ENCODE measurements around the gene PLOD2.

The PLOD2 gene

GRCh38 chr3:146142757-146143156 is 18.2 kb downstream of the PLOD2 start:
- H3K4me3 ChIP-seq (ENCODE audit: low read depth, low read length) = no peak overlapping the region
- no peak for TF ChIP-seq CTCF (IDR thresholded peaks at IDR 0.05; ENCODE audit: low read depth, low read length)

- no peak for TF ChIP-seq CTCF (IDR thresholded peaks at IDR 0.05; ENCODE audit: low read depth, low read length)
- H3K4me3 ChIP-seq (ENCODE audit: low read depth, low read length) = no peak overlapping the region
Measured at GRCh38 chr3:146139586-146140110, 21.3 kb downstream of the PLOD2 start.

- H3K4me3 ChIP-seq (ENCODE audit: low read depth, low read length) = no peak overlapping the region
- no peak for TF ChIP-seq CTCF (IDR thresholded peaks at IDR 0.05; ENCODE audit: low read depth, low read length)
Measured at GRCh38 chr3:146138902-146139301, 22.1 kb downstream of the PLOD2 start.

DNA sequence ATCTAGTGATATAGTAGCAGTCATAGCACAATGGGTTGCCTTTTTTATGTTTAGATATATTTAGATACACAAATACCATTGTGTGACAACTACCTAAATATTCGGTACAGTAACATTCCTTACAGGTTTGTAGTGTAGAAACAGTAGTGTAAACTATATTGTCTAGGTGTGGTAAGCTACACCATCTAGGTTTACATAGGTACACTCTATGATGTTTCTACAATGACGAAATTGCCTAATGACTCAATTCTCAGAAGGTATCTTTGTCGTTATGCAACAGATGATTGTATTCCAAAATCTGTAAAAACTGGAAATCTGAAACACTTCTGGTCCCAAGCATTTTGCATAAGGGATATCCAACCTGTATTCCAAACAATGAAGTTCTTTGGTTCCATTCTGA is 24.3 kb downstream of the PLOD2 start:
- H3K4me3 ChIP-seq (ENCODE audit: low read depth, low read length) = no peak overlapping the region
- no peak for TF ChIP-seq CTCF (IDR thresholded peaks at IDR 0.05; ENCODE audit: low read depth, low read length)

DNA sequence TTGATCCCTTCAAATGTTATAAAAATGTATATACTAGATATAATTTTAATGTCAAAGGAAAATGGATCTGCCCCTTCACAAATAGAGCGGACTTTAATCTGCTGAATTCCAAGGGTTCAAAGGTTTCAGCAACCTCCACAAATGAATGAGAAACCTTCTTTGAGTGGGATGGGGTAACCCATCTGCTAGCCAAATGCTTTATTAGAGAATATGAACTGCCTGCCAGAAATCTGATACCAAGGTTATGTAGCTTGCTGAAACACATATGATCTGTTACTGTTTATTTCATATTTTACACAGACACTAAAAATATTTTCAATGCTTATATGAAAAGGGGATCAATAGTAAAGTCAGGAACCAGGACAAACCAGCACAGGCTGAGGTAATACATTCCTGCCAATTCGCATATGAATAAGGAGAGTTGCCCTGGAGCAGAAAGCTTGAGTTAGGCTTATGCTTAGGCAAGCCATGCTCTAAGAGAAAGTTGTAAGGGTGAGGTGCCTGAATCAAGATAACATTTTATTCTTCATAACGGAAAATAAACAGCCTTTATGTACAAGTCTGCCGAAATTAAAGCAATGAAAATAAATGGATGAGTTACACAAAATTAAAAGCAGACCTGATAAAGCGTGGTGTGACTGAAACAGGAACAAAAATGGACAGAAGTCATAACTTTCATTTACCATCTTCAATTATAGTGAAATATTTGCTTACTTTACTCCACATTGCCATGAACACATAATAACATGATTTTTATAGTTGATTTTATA is 26.5 kb downstream of the PLOD2 start:
- TF ChIP-seq CTCF (IDR thresholded peaks at IDR 0.05; ENCODE audit: low read depth, low read length) = no peak
- no peak overlapping the region for H3K4me3 ChIP-seq (ENCODE audit: low read depth, low read length)

- no peak overlapping the region for H3K4me3 ChIP-seq (ENCODE audit: low read depth, low read length)
- no peak for TF ChIP-seq CTCF (IDR thresholded peaks at IDR 0.05; ENCODE audit: low read depth, low read length)
Measured at GRCh38 chr3:146133441-146133840, 27.5 kb downstream of the PLOD2 start.

GRCh38 chr3:146131616-146132410 is 29.2 kb downstream of the PLOD2 start:
- H3K4me3 ChIP-seq (ENCODE audit: low read depth, low read length) = no peak overlapping the region
- TF ChIP-seq CTCF (IDR thresholded peaks at IDR 0.05; ENCODE audit: low read depth, low read length) = no peak
